WTC11 (cell line): ENCODE data around the gene SND1. TPM values are rescaled to one million over a fixed set of nuclear protein-coding genes. Genes with fewer than 3 reads are reported as not detected.

Experiments
- ATAC-seq: fragments of 200-7000 bp; cut with Tn5 transposase; 2 replicates; pipeline ENCODE4 v1.10.0; 2021; ENCODE audit warnings: mild to moderate bottlenecking, moderate library complexity
- CTCF ChIA-PET: fragments of 300-600 bp; sonication (Branson Sonifier 250); formaldehyde crosslinking; loops from one replicate; lab custom pipeline; 2021; ENCODE audit warnings: antibody characterized with exemption; lab: Charles Lee
- POLR2A ChIA-PET: fragments of 350-600 bp; sonication (Branson Sonifier 250); formaldehyde crosslinking; loops from one replicate; lab custom pipeline; 2021; ENCODE audit warnings: antibody characterized with exemption; lab: Charles Lee
- DNase-seq: peaks from one replicate; pipeline ENCODE4 v3.0.0; 2021; ENCODE audit warnings: low spot score
- H3K27ac Mint-ChIP-seq: 2 replicates; pipeline ENCODE4 v1.8.0; 2021; ENCODE audit warnings: mixed read lengths
- H3K27me3 Mint-ChIP-seq: 2 replicates; pipeline ENCODE4 v1.8.0; 2021; ENCODE audit warnings: low read depth, mild to moderate bottlenecking, moderate library complexity, mixed read lengths
- H3K36me3 Mint-ChIP-seq: 2 replicates; pipeline ENCODE4 v1.8.0; 2021; ENCODE audit warnings: mixed read lengths
- H3K4me1 Mint-ChIP-seq: 2 replicates; pipeline ENCODE4 v1.8.0; 2022; ENCODE audit warnings: mixed read lengths
- H3K4me3 Mint-ChIP-seq: 2 replicates; pipeline ENCODE4 v1.8.0; 2021; ENCODE audit warnings: mild to moderate bottlenecking, moderate library complexity, mixed read lengths
- H3K9me3 Mint-ChIP-seq: 2 replicates; pipeline ENCODE4 v1.8.0; 2021; ENCODE audit warnings: mixed read lengths
- AFF4 ChIP-seq: sonication (generic); formaldehyde crosslinking; IDR thresholded peaks from 2 replicates; pipeline ENCODE4 v1.8.1; 2023; ENCODE audit warnings: mild to moderate bottlenecking, missing genetic modification reagents, borderline replicate concordance
- CBFB ChIP-seq: sonication (generic); formaldehyde crosslinking; IDR thresholded peaks from 2 replicates; pipeline ENCODE4 v1.8.1; 2022; ENCODE audit warnings: mild to moderate bottlenecking, low read depth, missing genetic modification reagents
- CREB1 ChIP-seq: sonication (generic); formaldehyde crosslinking; IDR thresholded peaks from 2 replicates; pipeline ENCODE4 v1.8.0; 2023; ENCODE audit warnings: mild to moderate bottlenecking, missing genetic modification reagents
- ERG ChIP-seq: fragments of 250-450 bp; sonication (Bioruptor Pico); IDR thresholded peaks from 2 replicates; pipeline ENCODE4 v1.8.0; 2021; ENCODE audit warnings: mild to moderate bottlenecking
- IRF2 ChIP-seq: sonication (generic); formaldehyde crosslinking; IDR thresholded peaks from 2 replicates; pipeline ENCODE4 v1.8.0; 2022; ENCODE audit warnings: low read depth, missing genetic modification reagents, borderline replicate concordance
- JUN ChIP-seq: sonication (generic); formaldehyde crosslinking; IDR thresholded peaks from 2 replicates; pipeline ENCODE4 v1.8.0; 2023; ENCODE audit warnings: mild to moderate bottlenecking, missing genetic modification reagents
- MXD4 ChIP-seq: fragments of 250-450 bp; sonication (Bioruptor Pico); IDR thresholded peaks from 2 replicates; pipeline ENCODE4 v1.8.0; 2021; ENCODE audit warnings: mild to moderate bottlenecking, moderate library complexity, borderline replicate concordance
- SMAD3 ChIP-seq: sonication (generic); formaldehyde crosslinking; IDR thresholded peaks from 2 replicates; pipeline ENCODE4 v1.8.0; 2022; ENCODE audit warnings: missing genetic modification reagents, mild to moderate bottlenecking, borderline replicate concordance
- SOX15 ChIP-seq: fragments of 250-450 bp; sonication (Bioruptor Pico); IDR thresholded peaks from 2 replicates; pipeline ENCODE4 v1.9.0; 2021; ENCODE audit warnings: mild to moderate bottlenecking
- USF2 ChIP-seq: sonication (generic); formaldehyde crosslinking; IDR thresholded peaks from 2 replicates; pipeline ENCODE4 v1.8.1; 2023; ENCODE audit warnings: mild to moderate bottlenecking, missing genetic modification reagents, moderate library complexity
- ZNF232 ChIP-seq: sonication (generic); formaldehyde crosslinking; IDR thresholded peaks from 2 replicates; pipeline ENCODE4 v1.8.0; 2022; ENCODE audit warnings: mild to moderate bottlenecking, missing genetic modification reagents
- ZSCAN18 ChIP-seq: fragments of 250-450 bp; sonication (Bioruptor Pico); IDR thresholded peaks from 2 replicates; pipeline ENCODE4 v2.1.2; 2022; ENCODE audit warnings: mild to moderate bottlenecking, moderate library complexity
- total RNA-seq: library from RNA; stranded (reverse); gene quantifications from 3 replicates; pipeline ENCODE4 v1.2.3, GENCODE V29; 2021
- TF ChIP-seq, protein P1 (sequence below): sonication (generic); formaldehyde crosslinking; IDR thresholded peaks from 2 replicates; pipeline ENCODE4 v1.8.0; 2022; ENCODE audit warnings: mild to moderate bottlenecking, missing genetic modification reagents
- TF ChIP-seq, protein P2 (sequence below): fragments of 250-450 bp; sonication (Bioruptor Pico); conservative IDR thresholded peaks from 2 replicates; pipeline ENCODE4 v1.9.0; 2021; ENCODE audit warnings: mild to moderate bottlenecking

SND1 gene
- total RNA-seq, 1 experiment from 2014 or later: 261 TPM

DNA sequence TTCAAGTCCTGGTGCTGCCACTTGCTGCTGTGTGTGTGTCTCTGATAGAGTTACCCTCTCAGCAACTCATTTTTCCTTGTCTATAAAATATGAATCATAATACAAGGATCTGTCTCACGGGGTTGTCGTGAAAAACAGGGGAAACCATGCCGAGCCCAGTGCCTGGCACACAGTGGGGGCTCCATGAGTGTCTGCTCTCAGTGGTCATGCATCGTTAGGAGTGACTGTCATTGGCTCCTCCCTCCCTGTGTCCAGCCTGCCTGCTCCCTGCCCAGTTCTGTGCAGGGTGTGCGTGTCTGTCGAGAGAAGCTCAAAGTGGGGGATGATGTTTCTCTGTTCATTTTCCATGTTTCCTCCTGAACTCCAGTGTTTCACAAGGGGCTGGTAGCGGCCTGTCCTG lies 462.8 kb downstream of the SND1 start:
- ChIA-PET CTCF (interaction anchor here (1.0 to 3.9 kb wide), 3 partner anchors 27 to 186 kb away, joined by 3 to 20 read pairs (median 3); no protein-coding TSS in a partner anchor), POLR2A (no interaction called here)
- H3K27me3 Mint-ChIP-seq: peaks cover 39% of the 10 kb centered on the region

More for the DNA sequence above, 462.8 kb downstream of the SND1 start:
- ATAC-seq: no peak
- no peak for TF ChIP-seq CREB1 (CRISPR knock-in tag)
- no peak for TF ChIP-seq AFF4
- TF ChIP-seq ZSCAN18: no peak
- TF ChIP-seq SOX15: no peak
- TF ChIP-seq, protein P1, sequence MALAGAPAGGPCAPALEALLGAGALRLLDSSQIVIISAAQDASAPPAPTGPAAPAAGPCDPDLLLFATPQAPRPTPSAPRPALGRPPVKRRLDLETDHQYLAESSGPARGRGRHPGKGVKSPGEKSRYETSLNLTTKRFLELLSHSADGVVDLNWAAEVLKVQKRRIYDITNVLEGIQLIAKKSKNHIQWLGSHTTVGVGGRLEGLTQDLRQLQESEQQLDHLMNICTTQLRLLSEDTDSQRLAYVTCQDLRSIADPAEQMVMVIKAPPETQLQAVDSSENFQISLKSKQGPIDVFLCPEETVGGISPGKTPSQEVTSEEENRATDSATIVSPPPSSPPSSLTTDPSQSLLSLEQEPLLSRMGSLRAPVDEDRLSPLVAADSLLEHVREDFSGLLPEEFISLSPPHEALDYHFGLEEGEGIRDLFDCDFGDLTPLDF (CRISPR knock-in tag): no peak
- TF ChIP-seq USF2 (CRISPR knock-in tag): no peak
- TF ChIP-seq, protein P2, sequence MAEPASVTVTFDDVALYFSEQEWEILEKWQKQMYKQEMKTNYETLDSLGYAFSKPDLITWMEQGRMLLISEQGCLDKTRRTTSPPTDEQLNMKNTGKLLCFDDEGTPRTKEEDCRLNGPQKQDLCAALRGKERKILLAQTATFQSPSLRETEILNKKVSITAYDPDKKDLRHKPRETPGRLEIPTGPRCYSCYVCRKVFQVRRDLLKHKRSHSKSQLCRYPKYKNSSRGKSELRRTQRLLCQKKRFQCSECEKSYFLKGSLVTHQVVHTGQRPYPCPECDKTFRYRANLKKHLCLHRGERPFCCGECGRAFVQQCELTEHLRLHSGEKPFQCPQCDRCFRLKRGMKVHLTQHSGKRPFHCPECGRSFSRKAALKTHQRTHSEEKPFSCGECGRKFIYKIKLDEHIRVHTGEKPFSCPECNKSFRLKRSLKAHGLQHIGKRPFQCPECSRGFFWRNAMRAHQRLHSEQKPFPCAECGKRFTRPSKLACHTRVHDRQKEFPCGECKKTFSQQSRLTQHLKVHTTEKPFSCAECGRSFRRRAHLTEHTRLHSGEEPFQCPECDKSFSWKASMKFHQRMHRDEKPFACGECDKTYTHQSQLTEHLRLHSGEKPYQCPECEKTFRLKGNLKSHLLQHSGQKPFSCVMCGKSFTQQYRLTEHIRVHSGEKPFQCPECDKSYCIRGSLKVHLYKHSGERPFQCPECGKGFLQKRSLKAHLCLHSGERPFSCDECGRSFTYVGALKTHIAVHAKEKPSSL (CRISPR knock-in tag): no peak
- no peak for TF ChIP-seq MXD4 (CRISPR knock-in tag)
- no peak for TF ChIP-seq ERG (CRISPR knock-in tag)
- no peak for TF ChIP-seq SMAD3 (CRISPR knock-in tag)
- TF ChIP-seq IRF2 (CRISPR knock-in tag): no peak
- no peak for TF ChIP-seq JUN (CRISPR knock-in tag)
- TF ChIP-seq CBFB (CRISPR knock-in tag): no peak
- no peak for TF ChIP-seq ZNF232 (CRISPR knock-in tag)
- Mint-ChIP-seq H3K27ac (no peak overlapping the region), H3K4me3 (no peak overlapping the region), H3K36me3 (no peaks in the 10 kb centered on the region), H3K9me3 (no peaks in the 10 kb centered on the region), H3K4me1 (peaks cover 6% of the 10 kb centered on the region)
- no peak for DNase-seq
